Measurements from ENCODE around the gene PSMB11. TPM values are rescaled to one million over a fixed set of nuclear protein-coding genes. Genes with fewer than 3 reads are reported as not detected.

PSMB11 gene
- total and polyA plus RNA-seq, 2 experiments from 2014 or later: 0.12 TPM; not detected in 1

GRCh38 chr14:23090254-23090636 is 48.2 kb downstream of the PSMB11 start:
- Histone ChIP-seq H3K9me3 (ENCODE audit: low read depth) (no peaks in the 10 kb centered on the region), H3K4me1 (ENCODE audit: low read depth) (peaks cover 9% of the 10 kb centered on the region), H3K36me3 (peaks cover 67% of the 10 kb centered on the region), H3K27me3 (no peaks in the 10 kb centered on the region), H3K27ac (peak overlapping the region; percentile 48), H3K4me3 (no peak overlapping the region)
- no peak for TF ChIP-seq CTCF (IDR thresholded peaks at IDR 0.05; ENCODE audit: low read depth, low read length)
- no peak for DNase-seq (ENCODE audit: low read depth in 1 of 2, low spot score in 1 of 2)

GRCh38 chr14:23091294-23092225 is 49.5 kb downstream of the PSMB11 start:
- H3K9me3 ChIP-seq (ENCODE audit: low read depth): no peaks in the 10 kb centered on the region
- DNase-seq (ENCODE audit: low read depth in 1 of 2, low spot score in 1 of 2): no peak
- peaks cover 10% of the 10 kb centered on the region for H3K4me1 ChIP-seq (ENCODE audit: low read depth)
- no peaks in the 10 kb centered on the region for H3K27me3 ChIP-seq
- no peak overlapping the region for H3K4me3 ChIP-seq
- peaks cover 56% of the 10 kb centered on the region for H3K36me3 ChIP-seq
- H3K27ac ChIP-seq: no peak overlapping the region
- TF ChIP-seq CTCF (IDR thresholded peaks at IDR 0.05; ENCODE audit: low read depth, low read length): no peak

- Histone ChIP-seq H3K4me3 (peak overlapping the region; percentile 84), H3K36me3 (peaks cover 48% of the 10 kb centered on the region), H3K27me3 (no peaks in the 10 kb centered on the region), H3K9me3 (ENCODE audit: low read depth) (no peaks in the 10 kb centered on the region), H3K4me1 (ENCODE audit: low read depth) (peaks cover 15% of the 10 kb centered on the region), H3K27ac (no peak overlapping the region)
- no peak for DNase-seq (ENCODE audit: low read depth in 1 of 2, low spot score in 1 of 2)
- TF ChIP-seq CTCF (IDR thresholded peaks at IDR 0.05; ENCODE audit: low read depth, low read length): no peak
Measured at GRCh38 chr14:23093104-23093503, 51.1 kb downstream of the PSMB11 start.

- Histone ChIP-seq H3K4me3 (peak overlapping the region; percentile 84), H3K36me3 (peaks cover 45% of the 10 kb centered on the region), H3K27ac (no peak overlapping the region), H3K27me3 (no peaks in the 10 kb centered on the region), H3K9me3 (ENCODE audit: low read depth) (no peaks in the 10 kb centered on the region), H3K4me1 (ENCODE audit: low read depth) (peaks cover 15% of the 10 kb centered on the region)
- DNase-seq (ENCODE audit: low read depth in 1 of 2, low spot score in 1 of 2): no peak
- no peak for TF ChIP-seq CTCF (IDR thresholded peaks at IDR 0.05; ENCODE audit: low read depth, low read length)
Measured at GRCh38 chr14:23093526-23093925, 51.5 kb downstream of the PSMB11 start.

Other genes with a start within 250 kb of the PSMB11 start
- 1.3 and 2.3 TPM in 2 replicates for gene SLC7A7, start 226.8 kb upstream of the PSMB11 start, total RNA-seq
- gene SLC7A7, start 226.8 kb upstream of the PSMB11 start, polyA plus RNA-seq: 1.4 and 1.9 TPM in 2 replicates
- gene MRPL52, start 212.3 kb upstream of the PSMB11 start, total RNA-seq: 58.0 and 97.9 TPM in 2 replicates
- 246 and 259 TPM in 2 replicates for gene MRPL52, start 212.3 kb upstream of the PSMB11 start, polyA plus RNA-seq
- gene MMP14, start 205.6 kb upstream of the PSMB11 start, total RNA-seq: 24.6 and 48.1 TPM in 2 replicates
- 1.8 and 6.3 TPM in 2 replicates for gene MMP14, start 205.6 kb upstream of the PSMB11 start, polyA plus RNA-seq
- gene LRP10, start 170.5 kb upstream of the PSMB11 start, total RNA-seq: 40.8 and 47.1 TPM in 2 replicates
- gene LRP10, start 170.5 kb upstream of the PSMB11 start, polyA plus RNA-seq: 58.6 and 62.7 TPM in 2 replicates
- gene REM2, start 159.0 kb upstream of the PSMB11 start, total RNA-seq: 1.6 and 5.1 TPM in 2 replicates
- gene REM2, start 159.0 kb upstream of the PSMB11 start, polyA plus RNA-seq: 2.7 and 7.1 TPM in 2 replicates
- gene RBM23, start 123.1 kb upstream of the PSMB11 start, total RNA-seq: 97.6 and 107 TPM in 2 replicates
- 93.4 and 94.7 TPM in 2 replicates for gene RBM23, start 123.1 kb upstream of the PSMB11 start, polyA plus RNA-seq
- 53.9 and 62.7 TPM in 2 replicates for gene PRMT5, start 112.8 kb upstream of the PSMB11 start, total RNA-seq
- gene PRMT5, start 112.8 kb upstream of the PSMB11 start, polyA plus RNA-seq: 131 and 134 TPM in 2 replicates
- 60.7 and 84.5 TPM in 2 replicates for gene HAUS4, start 85.1 kb upstream of the PSMB11 start, total RNA-seq
- 28.3 and 59.7 TPM in 2 replicates for gene HAUS4, start 85.1 kb upstream of the PSMB11 start, polyA plus RNA-seq
- 33.8 and 39.3 TPM in 2 replicates for gene AJUBA, start 59.7 kb upstream of the PSMB11 start, total RNA-seq
- 18.9 and 19.9 TPM in 2 replicates for gene AJUBA, start 59.7 kb upstream of the PSMB11 start, polyA plus RNA-seq
- gene C14orf93, start 32.1 kb upstream of the PSMB11 start, total RNA-seq: 7.9 and 26.3 TPM in 2 replicates
- 6.7 and 10.5 TPM in 2 replicates for gene C14orf93, start 32.1 kb upstream of the PSMB11 start, polyA plus RNA-seq
- 124 and 255 TPM in 2 replicates for gene PSMB5, start 7.3 kb upstream of the PSMB11 start, total RNA-seq
- gene PSMB5, start 7.3 kb upstream of the PSMB11 start, polyA plus RNA-seq: 304 and 326 TPM in 2 replicates
- gene CDH24, start 15.3 kb downstream of the PSMB11 start, total RNA-seq: 8.6 and 8.9 TPM in 2 replicates
- 4.4 and 13.4 TPM in 2 replicates for gene CDH24, start 15.3 kb downstream of the PSMB11 start, polyA plus RNA-seq
- gene ACIN1, start 52.9 kb downstream of the PSMB11 start, total RNA-seq: 95.1 and 151 TPM in 2 replicates
- gene ACIN1, start 52.9 kb downstream of the PSMB11 start, polyA plus RNA-seq: 41.0 and 45.5 TPM in 2 replicates
- gene C14orf119, start 53.3 kb downstream of the PSMB11 start, total RNA-seq: 22.2 and 57.0 TPM in 2 replicates
- gene C14orf119, start 53.3 kb downstream of the PSMB11 start, polyA plus RNA-seq: 105 and 120 TPM in 2 replicates
- 0.15 TPM in 1 of 2 replicates, not detected in the other for gene CIROP, start 62.8 kb downstream of the PSMB11 start, total RNA-seq
- gene CIROP, start 62.8 kb downstream of the PSMB11 start, polyA plus RNA-seq: not detected in 2 replicates
- gene CEBPE, start 77.0 kb downstream of the PSMB11 start, total RNA-seq: not detected in 2 replicates
- not detected in 2 replicates for gene CEBPE, start 77.0 kb downstream of the PSMB11 start, polyA plus RNA-seq
- gene SLC7A8, start 141.4 kb downstream of the PSMB11 start, total RNA-seq: 9.2 and 14.1 TPM in 2 replicates
- gene SLC7A8, start 141.4 kb downstream of the PSMB11 start, polyA plus RNA-seq: 12.6 and 14.0 TPM in 2 replicates
- not detected in 2 replicates for gene RNF212B, start 195.7 kb downstream of the PSMB11 start, total RNA-seq
- gene RNF212B, start 195.7 kb downstream of the PSMB11 start, polyA plus RNA-seq: 0.72 TPM in 1 of 2 replicates, not detected in the other
- 12.3 and 13.6 TPM in 2 replicates for gene HOMEZ, start 243.9 kb downstream of the PSMB11 start, total RNA-seq
- 20.8 and 26.5 TPM in 2 replicates for gene HOMEZ, start 243.9 kb downstream of the PSMB11 start, polyA plus RNA-seq

Measured in cardiac muscle cell (in vitro differentiated cells and primary cell).